ENCODE results near the gene SFI1.

SFI1 gene

DNA sequence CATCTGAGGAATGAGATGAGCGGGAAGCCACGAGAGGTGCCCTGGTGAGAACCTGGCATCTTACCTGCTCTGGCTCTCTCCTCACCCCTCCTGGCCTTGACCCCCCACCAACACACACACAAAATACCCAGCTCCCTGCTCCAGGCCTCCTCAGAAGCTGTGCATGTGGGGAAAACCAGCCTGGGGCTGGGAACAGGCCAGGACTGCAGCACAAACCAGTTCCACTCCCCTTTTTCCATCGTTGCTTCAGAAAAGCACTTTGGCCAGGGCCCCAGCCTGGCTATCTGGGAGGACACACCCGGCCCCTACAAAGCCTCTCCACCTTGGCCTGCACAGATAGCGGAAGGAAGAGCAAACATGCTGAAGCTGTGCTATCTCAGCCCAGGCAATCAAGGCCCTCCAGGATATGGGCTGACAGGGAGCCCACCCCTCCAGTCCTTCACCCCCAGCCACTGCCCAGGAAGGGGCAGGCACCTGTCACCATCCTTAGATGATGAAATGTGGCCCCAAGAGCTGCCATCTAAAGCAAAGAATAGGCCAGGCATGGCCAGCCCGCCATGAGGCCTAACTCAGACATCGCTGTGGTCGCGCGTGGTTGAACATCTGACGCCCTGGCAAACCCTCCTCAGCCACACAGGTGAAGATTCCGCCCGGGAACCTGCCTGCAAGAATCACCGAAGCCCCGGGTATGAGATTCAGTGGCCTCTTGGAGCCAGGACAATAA, 130.3 kb downstream of the SFI1 start:
- H3K23ac ChIP-seq (ENCODE audit: low read depth, low read length, poor library complexity): peak overlapping the region; percentile 98
- no peak overlapping the region for H3K4me3 ChIP-seq (ENCODE audit: low read length in 2 of 2)
- no peak overlapping the region for H2BK120ac ChIP-seq (ENCODE audit: low read depth, low read length)
- H2AFZ ChIP-seq (ENCODE audit: low read length): no peak overlapping the region
- H2BK12ac ChIP-seq (ENCODE audit: low read length): no peak overlapping the region
- H3K4me2 ChIP-seq (ENCODE audit: insufficient read depth, low read length, poor library complexity, severe bottlenecking): no peak overlapping the region
- H3K4me1 ChIP-seq (ENCODE audit: control insufficient read depth in 2 of 2, insufficient read depth in 1 of 2, low read depth in 1 of 2, low read length in 2 of 2): peaks cover 22 to 39% of the 10 kb centered on the region in 2 donors
- no peaks in the 10 kb centered on the region for H3K9me3 ChIP-seq (replicated peaks in 1 of 2; ENCODE audit: control insufficient read depth in 2 of 2, insufficient read depth in 1 of 2, low read depth in 1 of 2, low read length in 2 of 2)
- peak overlapping the region; percentile 91 for H2BK5ac ChIP-seq (ENCODE audit: low read length)
- peak overlapping the region; percentile 70 for H2BK15ac ChIP-seq (ENCODE audit: low read length)
- peak overlapping the region; percentile 35 for H3K27ac ChIP-seq (replicated peaks; ENCODE audit: low read length)
- no peaks in the 10 kb centered on the region for H3K27me3 ChIP-seq (ENCODE audit: control insufficient read depth in 3 of 3, insufficient read depth in 3 of 3, low read depth in 1 of 3, low read length in 3 of 3)
- H3K79me1 ChIP-seq (ENCODE audit: low read depth, low read length): peaks cover 43% of the 10 kb centered on the region
- WGBS, 2 donors (ENCODE audit: extremely low coverage in 2 of 2, insufficient read length in 2 of 2, insufficient replicate concordance in 1 of 2): no CpG with 5 or more reads among the region's 15 CpGs
- H2AK5ac ChIP-seq (ENCODE audit: low read depth, low read length): peak overlapping the region; percentile 94
- H3K36me3 ChIP-seq (replicated peaks in 1 of 2; ENCODE audit: control insufficient read depth in 2 of 2, insufficient read depth in 2 of 2, low read length in 2 of 2): peaks cover 13 to 17% of the 10 kb centered on the region in 2 donors
- H3K4ac ChIP-seq (ENCODE audit: low read length): no peak overlapping the region
- H3K18ac ChIP-seq (ENCODE audit: low read length): peak overlapping the region; percentile 93
- H4K91ac ChIP-seq (ENCODE audit: low read depth, low read length, poor library complexity): peak overlapping the region; percentile 79
- peak overlapping the region; percentile 89 for H3K9ac ChIP-seq (ENCODE audit: low read depth, low read length, poor library complexity)
- no peak for DNase-seq (ENCODE audit: low spot score)
- peak overlapping the region; percentile 63 for H3K14ac ChIP-seq (ENCODE audit: low read length)
- peak overlapping the region; percentile 100 for H4K8ac ChIP-seq (ENCODE audit: low read depth, low read length)

DNA sequence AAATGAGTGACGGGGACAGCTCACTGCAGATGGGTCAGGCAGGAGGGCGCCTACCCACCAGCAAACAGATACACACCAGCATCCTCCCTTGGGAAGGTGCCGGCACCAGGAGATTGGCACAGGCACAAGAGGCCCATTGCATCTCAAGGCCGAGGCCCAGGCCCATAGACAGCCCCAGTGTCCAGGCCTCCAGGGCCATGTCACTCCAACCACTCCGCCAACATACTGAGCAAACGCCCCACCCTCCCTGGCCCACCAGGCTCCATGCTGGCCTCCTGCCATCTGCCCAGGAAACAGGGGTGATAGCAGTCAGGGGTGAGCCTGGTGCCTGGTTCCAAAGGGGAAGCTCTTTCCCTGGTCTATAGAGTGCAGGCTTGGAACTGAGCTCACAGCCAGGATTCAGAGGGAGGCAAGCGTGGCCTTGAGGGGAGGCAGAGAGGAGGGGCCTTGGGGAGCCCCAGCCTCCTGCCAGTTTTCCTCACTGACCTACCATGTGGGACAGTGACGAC, 130.9 kb downstream of the SFI1 start:
- H3K4me3 ChIP-seq (ENCODE audit: low read length in 2 of 2): no peak overlapping the region
- no peak overlapping the region for H3K4ac ChIP-seq (ENCODE audit: low read length)
- H4K8ac ChIP-seq (ENCODE audit: low read depth, low read length): no peak overlapping the region
- no peak overlapping the region for H2BK12ac ChIP-seq (ENCODE audit: low read length)
- H3K36me3 ChIP-seq (replicated peaks in 1 of 2; ENCODE audit: control insufficient read depth in 2 of 2, insufficient read depth in 2 of 2, low read length in 2 of 2): peaks cover 7 to 10% of the 10 kb centered on the region in 2 donors
- peaks cover 40% of the 10 kb centered on the region for H3K79me1 ChIP-seq (ENCODE audit: low read depth, low read length)
- H3K23ac ChIP-seq (ENCODE audit: low read depth, low read length, poor library complexity): no peak overlapping the region
- H2AFZ ChIP-seq (ENCODE audit: low read length): no peak overlapping the region
- no peak overlapping the region for H4K91ac ChIP-seq (ENCODE audit: low read depth, low read length, poor library complexity)
- peak overlapping the region; percentile 32 for H2AK5ac ChIP-seq (ENCODE audit: low read depth, low read length)
- H3K18ac ChIP-seq (ENCODE audit: low read length): no peak overlapping the region
- peak overlapping the region; percentile 70 for H2BK15ac ChIP-seq (ENCODE audit: low read length)
- peaks cover 22 to 40% of the 10 kb centered on the region in 2 donors for H3K4me1 ChIP-seq (ENCODE audit: control insufficient read depth in 2 of 2, insufficient read depth in 1 of 2, low read depth in 1 of 2, low read length in 2 of 2)
- H3K27ac ChIP-seq (replicated peaks; ENCODE audit: low read length): no peak overlapping the region
- H3K4me2 ChIP-seq (ENCODE audit: insufficient read depth, low read length, poor library complexity, severe bottlenecking): no peak overlapping the region
- no CpG with 5 or more reads among the region's 8 CpGs for WGBS, 2 donors (ENCODE audit: extremely low coverage in 2 of 2, insufficient read length in 2 of 2, insufficient replicate concordance in 1 of 2)
- no peak overlapping the region for H2BK120ac ChIP-seq (ENCODE audit: low read depth, low read length)
- no peaks in the 10 kb centered on the region for H3K27me3 ChIP-seq (ENCODE audit: control insufficient read depth in 3 of 3, insufficient read depth in 3 of 3, low read depth in 1 of 3, low read length in 3 of 3)
- H3K14ac ChIP-seq (ENCODE audit: low read length): no peak overlapping the region
- DNase-seq (ENCODE audit: low spot score): no peak
- no peaks in the 10 kb centered on the region for H3K9me3 ChIP-seq (replicated peaks in 1 of 2; ENCODE audit: control insufficient read depth in 2 of 2, insufficient read depth in 1 of 2, low read depth in 1 of 2, low read length in 2 of 2)
- H3K9ac ChIP-seq (ENCODE audit: low read depth, low read length, poor library complexity): no peak overlapping the region
- no peak overlapping the region for H2BK5ac ChIP-seq (ENCODE audit: low read length)

DNA sequence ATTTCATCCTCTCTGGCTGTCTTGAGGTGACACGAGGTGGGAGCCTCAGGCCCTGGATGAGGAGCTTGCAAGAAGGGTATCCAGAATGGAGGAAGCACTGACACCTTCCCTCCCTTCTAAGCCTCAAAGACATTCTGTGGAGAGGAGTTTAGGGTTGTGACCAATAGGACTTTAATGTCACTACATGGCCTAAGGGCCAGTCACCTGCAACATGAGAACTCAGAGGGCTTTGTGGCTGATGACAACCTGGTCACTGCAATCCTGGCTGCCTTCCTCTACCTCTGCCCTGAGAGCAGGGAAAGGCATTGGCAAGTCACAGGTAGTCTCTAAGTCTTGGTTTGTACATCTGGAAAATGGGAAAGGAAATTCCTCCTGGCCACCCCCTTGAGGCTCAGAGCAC, 132.0 kb downstream of the SFI1 start:
- H2BK120ac ChIP-seq (ENCODE audit: low read depth, low read length): no peak overlapping the region
- H3K4ac ChIP-seq (ENCODE audit: low read length): no peak overlapping the region
- H3K27me3 ChIP-seq (ENCODE audit: control insufficient read depth in 3 of 3, insufficient read depth in 3 of 3, low read depth in 1 of 3, low read length in 3 of 3): no peaks in the 10 kb centered on the region
- peaks cover 6 to 12% of the 10 kb centered on the region in 2 donors for H3K36me3 ChIP-seq (replicated peaks in 1 of 2; ENCODE audit: control insufficient read depth in 2 of 2, insufficient read depth in 2 of 2, low read length in 2 of 2)
- peaks cover 22 to 40% of the 10 kb centered on the region in 2 donors for H3K4me1 ChIP-seq (ENCODE audit: control insufficient read depth in 2 of 2, insufficient read depth in 1 of 2, low read depth in 1 of 2, low read length in 2 of 2)
- no peak overlapping the region for H2BK15ac ChIP-seq (ENCODE audit: low read length)
- no peak overlapping the region for H3K27ac ChIP-seq (replicated peaks; ENCODE audit: low read length)
- H4K8ac ChIP-seq (ENCODE audit: low read depth, low read length): no peak overlapping the region
- no peak overlapping the region for H2BK12ac ChIP-seq (ENCODE audit: low read length)
- DNase-seq (ENCODE audit: low spot score): no peak
- WGBS, 2 donors (ENCODE audit: extremely low coverage in 2 of 2, insufficient read length in 2 of 2, insufficient replicate concordance in 1 of 2): no CpG with 5 or more reads among the region's 1 CpG
- H3K14ac ChIP-seq (ENCODE audit: low read length): no peak overlapping the region
- H2AFZ ChIP-seq (ENCODE audit: low read length): no peak overlapping the region
- H3K4me2 ChIP-seq (ENCODE audit: insufficient read depth, low read length, poor library complexity, severe bottlenecking): no peak overlapping the region
- no peak overlapping the region for H2BK5ac ChIP-seq (ENCODE audit: low read length)
- no peak overlapping the region for H2AK5ac ChIP-seq (ENCODE audit: low read depth, low read length)
- peaks cover 37% of the 10 kb centered on the region for H3K79me1 ChIP-seq (ENCODE audit: low read depth, low read length)
- H4K91ac ChIP-seq (ENCODE audit: low read depth, low read length, poor library complexity): no peak overlapping the region
- no peak overlapping the region for H3K18ac ChIP-seq (ENCODE audit: low read length)
- no peak overlapping the region for H3K23ac ChIP-seq (ENCODE audit: low read depth, low read length, poor library complexity)
- no peak overlapping the region for H3K9ac ChIP-seq (ENCODE audit: low read depth, low read length, poor library complexity)
- H3K9me3 ChIP-seq (replicated peaks in 1 of 2; ENCODE audit: control insufficient read depth in 2 of 2, insufficient read depth in 1 of 2, low read depth in 1 of 2, low read length in 2 of 2): no peaks in the 10 kb centered on the region
- H3K4me3 ChIP-seq (ENCODE audit: low read length in 2 of 2): no peak overlapping the region

DNA sequence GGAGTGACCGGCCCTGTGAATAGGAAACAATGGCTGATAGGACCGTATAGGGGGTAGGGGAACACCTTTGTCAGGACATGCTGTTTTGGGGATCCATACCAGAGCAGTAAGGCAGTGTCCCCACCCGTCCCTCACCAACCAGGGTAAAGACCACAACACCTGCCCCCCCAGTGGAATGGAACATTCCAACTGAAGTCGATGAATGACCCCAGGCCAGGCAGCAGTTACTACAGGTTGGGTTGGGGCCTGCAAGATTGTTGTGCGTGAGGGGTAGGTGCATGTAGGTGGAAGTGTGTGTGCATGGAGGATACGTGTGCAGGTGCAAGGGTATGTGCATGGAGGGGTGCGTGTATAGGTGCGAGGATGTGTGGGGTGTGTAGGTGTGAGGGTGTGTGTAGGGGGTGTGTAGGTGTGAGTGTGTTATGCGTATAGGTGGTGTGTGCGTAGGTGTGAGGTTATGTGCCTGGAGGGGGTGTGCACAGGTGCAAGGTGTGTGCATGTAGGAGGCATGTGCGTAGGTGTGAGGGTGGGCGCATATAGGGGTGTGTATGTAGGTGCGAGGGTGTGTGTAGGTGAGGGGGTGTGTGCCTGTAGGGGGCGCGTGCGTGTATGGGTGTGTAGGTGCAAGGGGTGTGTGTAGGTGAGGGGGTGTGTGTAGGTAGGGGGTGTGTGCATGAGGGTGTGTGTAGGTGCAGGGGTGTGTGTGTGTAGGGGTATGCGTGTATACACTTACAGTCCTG, 132.8 kb downstream of the SFI1 start:
- 100% methylated on average over 3 to 9 of the region's 17 CpGs for WGBS, 2 donors (ENCODE audit: extremely low coverage in 2 of 2, insufficient read length in 2 of 2, insufficient replicate concordance in 1 of 2)
- Histone ChIP-seq H2AFZ (ENCODE audit: low read length) (no peak overlapping the region), H3K79me1 (ENCODE audit: low read depth, low read length) (peaks cover 29% of the 10 kb centered on the region), H4K8ac (ENCODE audit: low read depth, low read length) (no peak overlapping the region), H2AK5ac (ENCODE audit: low read depth, low read length) (peak overlapping the region; percentile 76), H3K36me3 (replicated peaks in 1 of 2; ENCODE audit: control insufficient read depth in 2 of 2, insufficient read depth in 2 of 2, low read length in 2 of 2) (peaks cover 6 to 12% of the 10 kb centered on the region in 2 donors), H4K91ac (ENCODE audit: low read depth, low read length, poor library complexity) (no peak overlapping the region), H3K18ac (ENCODE audit: low read length) (no peak overlapping the region), H3K9ac (ENCODE audit: low read depth, low read length, poor library complexity) (peak overlapping the region; percentile 83), H3K4me2 (ENCODE audit: insufficient read depth, low read length, poor library complexity, severe bottlenecking) (no peak overlapping the region), H3K4me1 (ENCODE audit: control insufficient read depth in 2 of 2, insufficient read depth in 1 of 2, low read depth in 1 of 2, low read length in 2 of 2) (peaks cover 20 to 36% of the 10 kb centered on the region in 2 donors), H2BK120ac (ENCODE audit: low read depth, low read length) (no peak overlapping the region), H3K27me3 (ENCODE audit: control insufficient read depth in 3 of 3, insufficient read depth in 3 of 3, low read depth in 1 of 3, low read length in 3 of 3) (no peaks in the 10 kb centered on the region), H3K23ac (ENCODE audit: low read depth, low read length, poor library complexity) (peak overlapping the region; percentile 80), H3K14ac (ENCODE audit: low read length) (peak overlapping the region; percentile 49), H2BK12ac (ENCODE audit: low read length) (peak overlapping the region; percentile 34), H2BK15ac (ENCODE audit: low read length) (no peak overlapping the region), H3K4me3 (ENCODE audit: low read length in 2 of 2) (peak overlapping the region; percentile 46 to 69), H2BK5ac (ENCODE audit: low read length) (no peak overlapping the region), H3K27ac (replicated peaks; ENCODE audit: low read length) (no peak overlapping the region), H3K4ac (ENCODE audit: low read length) (no peak overlapping the region), H3K9me3 (replicated peaks in 1 of 2; ENCODE audit: control insufficient read depth in 2 of 2, insufficient read depth in 1 of 2, low read depth in 1 of 2, low read length in 2 of 2) (no peaks in the 10 kb centered on the region)
- no peak for DNase-seq (ENCODE audit: low spot score)

Measured in neuronal stem cell (in vitro differentiated cells).